ENCODE measurements around the gene CHRNA4. TPM values are rescaled to one million over a fixed set of nuclear protein-coding genes. Genes with fewer than 3 reads are reported as not detected.

The CHRNA4 gene
- total and polyA plus RNA-seq, 3 donors from 2014 or later = 3.3 to 8.3 (median 7.4) TPM

DNA sequence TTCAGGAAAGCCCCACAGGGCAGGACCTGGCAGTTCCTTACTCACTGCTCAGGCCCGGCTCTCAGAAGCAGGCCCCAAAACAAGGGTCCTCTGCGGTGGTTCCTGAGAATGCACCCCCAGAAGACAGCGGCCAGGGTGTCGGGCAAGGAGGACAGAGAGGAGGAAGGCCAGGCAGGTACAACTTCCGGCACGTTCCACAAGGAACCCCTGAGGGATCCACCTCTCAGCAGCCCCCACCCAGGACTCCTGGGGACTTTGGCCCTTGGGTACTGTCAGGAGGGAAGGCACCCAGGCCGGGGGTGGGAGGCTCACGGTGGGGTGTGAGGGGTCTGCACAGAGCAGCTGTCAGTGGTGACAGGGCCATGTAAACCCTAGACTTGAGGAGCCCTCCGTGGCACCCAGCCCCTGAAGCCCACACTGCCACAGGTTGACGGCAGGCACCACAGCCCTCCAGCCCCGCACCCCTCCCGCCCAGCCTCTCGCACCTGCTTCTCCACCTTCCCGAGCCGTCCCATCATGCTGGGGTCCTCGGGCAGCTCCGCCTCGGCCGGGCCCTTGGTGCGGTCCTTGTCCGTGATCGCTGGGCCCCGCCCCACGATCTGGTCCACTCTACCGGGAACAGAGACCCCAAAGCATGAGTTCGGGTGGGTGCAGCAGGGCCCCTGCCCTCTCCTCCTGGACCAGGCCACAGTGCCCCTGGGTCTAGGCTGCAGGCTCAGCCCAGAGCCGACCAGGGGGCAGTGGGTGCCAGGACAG, 47.0 kb upstream of the CHRNA4 start:
- no peak for TF ChIP-seq POLR2A (IDR thresholded peaks at IDR 0.05)
- TF ChIP-seq, protein P1, sequence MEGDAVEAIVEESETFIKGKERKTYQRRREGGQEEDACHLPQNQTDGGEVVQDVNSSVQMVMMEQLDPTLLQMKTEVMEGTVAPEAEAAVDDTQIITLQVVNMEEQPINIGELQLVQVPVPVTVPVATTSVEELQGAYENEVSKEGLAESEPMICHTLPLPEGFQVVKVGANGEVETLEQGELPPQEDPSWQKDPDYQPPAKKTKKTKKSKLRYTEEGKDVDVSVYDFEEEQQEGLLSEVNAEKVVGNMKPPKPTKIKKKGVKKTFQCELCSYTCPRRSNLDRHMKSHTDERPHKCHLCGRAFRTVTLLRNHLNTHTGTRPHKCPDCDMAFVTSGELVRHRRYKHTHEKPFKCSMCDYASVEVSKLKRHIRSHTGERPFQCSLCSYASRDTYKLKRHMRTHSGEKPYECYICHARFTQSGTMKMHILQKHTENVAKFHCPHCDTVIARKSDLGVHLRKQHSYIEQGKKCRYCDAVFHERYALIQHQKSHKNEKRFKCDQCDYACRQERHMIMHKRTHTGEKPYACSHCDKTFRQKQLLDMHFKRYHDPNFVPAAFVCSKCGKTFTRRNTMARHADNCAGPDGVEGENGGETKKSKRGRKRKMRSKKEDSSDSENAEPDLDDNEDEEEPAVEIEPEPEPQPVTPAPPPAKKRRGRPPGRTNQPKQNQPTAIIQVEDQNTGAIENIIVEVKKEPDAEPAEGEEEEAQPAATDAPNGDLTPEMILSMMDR (IDR thresholded peaks at IDR 0.05) = no peak
- Histone ChIP-seq H3K4me1 (no peaks in the 10 kb centered on the region), H3K27me3 (no peaks in the 10 kb centered on the region), H3K4me3 (no peak overlapping the region), H3K27ac (no peak overlapping the region), H3K9me3 (no peaks in the 10 kb centered on the region), H3K36me3 (ENCODE audit: low read depth, missing control alignments) (no peaks in the 10 kb centered on the region)
- 92 to 96% methylated on average over 5 to 26 of the region's 27 CpGs for WGBS, 2 donors
- no peak for DNase-seq
- intact Hi-C loops (cut with DNase I; ENCODE audit: low total_unique reads) = no loop called here

DNA sequence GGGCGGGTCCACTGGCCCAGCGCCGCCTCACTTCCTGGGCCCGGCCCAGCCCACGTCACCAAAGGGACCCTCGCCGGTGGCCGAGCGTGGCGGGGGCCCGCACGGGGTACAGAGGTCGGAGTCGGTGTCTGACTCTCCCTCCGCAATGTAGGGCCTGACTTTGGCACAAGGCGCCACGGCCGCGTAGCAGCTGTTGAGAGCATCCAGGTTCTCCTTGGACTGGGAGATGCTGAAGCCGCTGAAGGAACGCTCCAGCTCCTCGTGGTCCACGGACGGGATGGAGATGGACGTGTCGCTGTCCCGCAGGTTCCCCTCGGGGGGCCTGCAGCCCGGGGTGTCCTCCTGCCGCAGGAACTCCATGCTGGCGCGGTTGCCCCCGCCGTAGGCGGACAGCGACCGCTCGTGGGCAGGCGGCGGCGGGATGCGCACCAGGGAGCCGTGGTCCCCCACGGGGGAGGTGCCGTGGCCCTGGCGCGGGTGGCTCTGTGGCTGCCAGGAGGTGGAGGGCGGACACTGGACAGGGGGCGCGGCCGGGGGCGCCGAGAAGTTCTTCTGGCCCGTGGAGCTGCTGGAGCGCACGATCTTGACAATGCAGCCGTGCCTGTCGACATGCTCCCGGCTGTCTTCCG, 45.6 kb upstream of the CHRNA4 start:
- no peaks in the 10 kb centered on the region for H3K4me1 ChIP-seq
- no peaks in the 10 kb centered on the region for H3K27me3 ChIP-seq
- WGBS, 2 donors = 95 to 100% methylated on average over 4 to 60 of the region's 60 CpGs
- no peak for DNase-seq
- no peaks in the 10 kb centered on the region for H3K9me3 ChIP-seq
- intact Hi-C loops (cut with DNase I; ENCODE audit: low total_unique reads) = no loop called here
- H3K4me3 ChIP-seq = no peak overlapping the region
- TF ChIP-seq, protein P1 (IDR thresholded peaks at IDR 0.05) = no peak
- TF ChIP-seq POLR2A (IDR thresholded peaks at IDR 0.05) = no peak
- H3K36me3 ChIP-seq (ENCODE audit: low read depth, missing control alignments) = no peaks in the 10 kb centered on the region
- no peak overlapping the region for H3K27ac ChIP-seq

DNA sequence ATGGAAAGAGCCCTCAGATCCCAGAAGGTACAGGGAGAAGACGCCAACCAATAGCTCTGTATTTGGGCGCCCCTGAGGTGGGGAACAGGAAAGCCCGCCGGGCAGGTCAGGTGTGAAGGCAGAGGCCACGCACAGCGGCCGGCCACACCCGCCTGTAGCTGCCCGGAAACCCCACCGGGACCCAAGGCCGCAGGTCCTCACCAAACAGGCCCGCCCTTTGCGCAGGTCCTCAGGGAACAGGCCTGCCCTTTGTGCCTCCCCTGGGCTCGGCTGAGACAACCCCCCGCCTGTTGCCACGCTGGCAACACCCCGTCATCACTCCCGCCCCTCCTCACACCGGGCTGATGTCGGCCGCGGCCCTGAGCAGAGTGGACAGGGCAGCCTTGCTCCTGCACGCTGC, 44.9 kb upstream of the CHRNA4 start:
- H3K4me1 ChIP-seq = no peaks in the 10 kb centered on the region
- H3K27ac ChIP-seq = no peak overlapping the region
- no peaks in the 10 kb centered on the region for H3K9me3 ChIP-seq
- intact Hi-C loops (cut with DNase I; ENCODE audit: low total_unique reads) = no loop called here
- TF ChIP-seq, protein P1 (IDR thresholded peaks at IDR 0.05) = no peak
- no peak for TF ChIP-seq POLR2A (IDR thresholded peaks at IDR 0.05)
- H3K4me3 ChIP-seq = no peak overlapping the region
- H3K27me3 ChIP-seq = no peaks in the 10 kb centered on the region
- no peak for DNase-seq
- WGBS, 2 donors = 83 to 89% methylated on average over 13 to 16 of the region's 23 CpGs
- H3K36me3 ChIP-seq (ENCODE audit: low read depth, missing control alignments) = no peaks in the 10 kb centered on the region

DNA sequence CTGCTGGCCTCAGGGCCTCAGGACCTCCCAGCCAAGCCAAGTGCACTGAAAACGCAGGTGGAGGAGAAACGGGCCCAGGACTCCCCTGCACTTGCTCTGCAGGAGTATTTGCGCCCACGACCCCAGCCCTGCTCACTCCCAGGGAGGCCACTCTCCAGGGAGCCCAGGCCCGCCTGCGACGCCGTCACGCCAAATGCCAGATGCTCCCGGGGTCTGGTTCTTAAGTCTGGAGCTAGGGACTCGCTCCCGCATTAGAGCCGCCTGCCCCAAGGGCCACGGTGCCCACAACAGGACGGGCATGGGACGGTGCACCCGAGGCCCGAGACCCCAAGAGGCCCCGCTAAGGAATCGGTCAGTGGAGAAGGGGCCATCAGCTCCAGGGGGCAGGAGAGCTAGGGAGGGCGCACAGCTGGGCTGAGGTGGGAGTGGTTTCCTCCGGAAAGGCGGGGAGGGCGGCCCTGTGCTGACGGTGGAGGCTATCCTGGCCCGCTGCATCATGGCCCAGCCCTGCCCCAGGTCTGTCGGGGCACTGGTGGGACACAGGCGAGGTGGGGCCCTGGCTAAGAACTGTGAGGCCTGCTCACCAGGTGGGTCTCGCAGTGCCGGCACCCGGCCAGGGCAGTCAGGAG, 44.1 kb upstream of the CHRNA4 start:
- TF ChIP-seq POLR2A (IDR thresholded peaks at IDR 0.05) = no peak
- TF ChIP-seq, protein P1 (IDR thresholded peaks at IDR 0.05) = no peak
- no peaks in the 10 kb centered on the region for H3K9me3 ChIP-seq
- DNase-seq = no peak
- H3K36me3 ChIP-seq (ENCODE audit: low read depth, missing control alignments) = no peaks in the 10 kb centered on the region
- no peaks in the 10 kb centered on the region for H3K27me3 ChIP-seq
- intact Hi-C loops (cut with DNase I; ENCODE audit: low total_unique reads) = no loop called here
- no peak overlapping the region for H3K27ac ChIP-seq
- H3K4me1 ChIP-seq = no peaks in the 10 kb centered on the region
- 68 to 79% methylated on average over 9 to 31 of the region's 31 CpGs for WGBS, 2 donors
- no peak overlapping the region for H3K4me3 ChIP-seq

Measured in testis (tissue), 3 donors.